Activated T-cell treated with anti-CD3 and anti-CD28 coated beads for 4 hours (primary cell): Measurements from ENCODE around the gene UBXN11.
A peak's percentile ranks its signal among the peaks of the same experiment; 100 is the strongest.

ENCODE experiments used
- DNase-seq: peaks from one replicate; pipeline ENCODE4 v3.0.0-alpha.2; 2020

Gene UBXN11

GRCh38 chr1:26283871-26284596 lies 22.4 kb downstream of the UBXN11 start:
- DNase-seq = no peak

GRCh38 chr1:26283279-26283853 lies 23.1 kb downstream of the UBXN11 start:
- no peak for DNase-seq

DNA sequence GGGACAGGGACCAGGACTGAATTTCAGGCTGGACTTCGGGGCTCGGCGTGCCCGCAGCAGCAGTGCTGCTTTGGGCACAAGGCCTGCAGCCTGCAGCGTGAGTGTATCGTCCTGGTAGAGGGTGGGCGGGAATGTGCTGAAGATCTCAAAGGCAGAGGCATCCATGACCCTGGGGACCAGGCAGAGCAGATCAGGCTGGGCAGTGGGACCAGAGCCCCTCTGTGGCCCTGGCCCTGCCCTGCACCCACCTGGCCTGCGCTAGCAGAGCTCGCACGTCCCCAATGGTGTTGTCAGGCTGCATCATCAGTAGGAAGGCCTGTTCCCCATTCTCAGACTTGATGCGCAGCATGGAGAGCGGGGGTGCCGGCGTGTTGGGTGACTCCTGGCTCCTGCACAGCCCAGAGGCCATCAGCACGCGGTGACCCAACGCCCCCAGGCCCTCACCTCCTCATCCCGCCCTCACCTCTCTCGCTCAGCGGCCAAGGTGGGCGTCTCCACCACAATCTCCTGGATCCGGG lies 24.0 kb downstream of the UBXN11 start:
- DNase-seq = no peak

DNA sequence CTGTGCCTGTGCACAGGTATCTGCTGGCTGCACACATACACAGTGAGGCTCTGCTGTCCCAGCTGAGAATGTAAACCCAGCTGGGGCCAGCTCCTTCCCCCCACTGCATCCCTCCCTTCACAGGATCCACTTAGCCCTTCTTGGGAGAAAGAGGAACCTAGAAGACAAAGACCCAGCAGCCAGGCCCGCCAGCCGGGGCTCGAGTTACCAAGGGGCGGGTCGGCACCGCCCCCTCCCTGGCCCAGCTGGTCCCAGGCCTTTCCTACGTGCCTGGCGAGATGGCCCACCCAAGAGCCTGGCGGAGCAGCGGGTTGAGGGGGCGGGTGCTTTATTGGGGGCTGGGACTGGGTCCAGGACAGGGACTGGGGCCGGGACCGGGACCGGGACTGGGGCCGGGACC lies 24.5 kb downstream of the UBXN11 start:
- no peak for DNase-seq

GRCh38 chr1:26281091-26281958 lies 25.1 kb downstream of the UBXN11 start:
- DNase-seq = no peak

- no peak for DNase-seq
These were observed 25.9 kb downstream of the UBXN11 start for GRCh38 chr1:26280333-26281042.

- peak; percentile 70 for DNase-seq
These were observed 26.7 kb downstream of the UBXN11 start, which contains the start of gene SH3BGRL3 for GRCh38 chr1:26279456-26280332. Gene SH3BGRL3, plus strand, starts transcription at chr1:26280086. Its CDS starts 70 bp downstream, at chr1:26280156.

GRCh38 chr1:26278724-26279455 lies 27.5 kb downstream of the UBXN11 start:
- no peak for DNase-seq

DNA sequence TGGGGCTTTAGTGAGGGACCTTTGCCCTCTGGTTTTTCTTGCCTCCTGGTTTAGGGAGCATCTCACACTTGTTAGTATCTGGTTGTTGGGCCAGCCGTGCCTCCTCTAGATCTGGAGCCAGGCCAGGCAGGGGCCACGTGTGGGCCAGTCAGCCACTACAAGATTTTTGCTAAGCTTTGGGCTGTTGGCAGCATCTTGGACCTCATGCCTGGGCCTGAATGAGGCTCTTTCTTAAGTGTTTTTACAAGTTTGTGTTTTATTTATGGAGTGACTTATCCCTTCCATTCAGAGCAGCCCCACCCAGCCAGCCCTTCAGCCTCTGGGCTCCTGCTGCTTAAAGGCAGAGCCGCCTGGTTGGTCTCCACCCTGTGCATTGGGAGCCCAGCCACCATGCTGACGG lies 28.1 kb downstream of the UBXN11 start:
- no peak for DNase-seq

DNA sequence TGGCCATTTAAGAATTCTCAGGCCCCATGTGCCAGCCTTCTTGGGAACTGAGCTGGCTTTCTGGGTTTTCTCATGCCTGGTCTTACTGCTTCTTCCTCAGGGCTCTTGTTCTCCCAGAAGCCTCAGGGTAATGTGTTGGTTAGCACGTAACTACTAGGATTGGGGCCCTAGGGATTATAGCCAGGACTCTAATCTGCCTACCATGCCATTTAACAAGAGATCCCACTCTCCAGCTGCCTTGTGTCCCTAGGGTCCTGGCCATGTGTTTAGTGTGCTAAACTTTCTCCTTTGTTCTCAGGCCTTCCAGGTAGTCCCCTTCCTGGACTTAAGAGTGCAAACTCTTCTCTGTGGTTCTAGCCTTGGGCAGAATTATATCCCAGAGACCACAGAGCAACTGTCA lies 28.7 kb downstream of the UBXN11 start:
- DNase-seq = no peak

DNA sequence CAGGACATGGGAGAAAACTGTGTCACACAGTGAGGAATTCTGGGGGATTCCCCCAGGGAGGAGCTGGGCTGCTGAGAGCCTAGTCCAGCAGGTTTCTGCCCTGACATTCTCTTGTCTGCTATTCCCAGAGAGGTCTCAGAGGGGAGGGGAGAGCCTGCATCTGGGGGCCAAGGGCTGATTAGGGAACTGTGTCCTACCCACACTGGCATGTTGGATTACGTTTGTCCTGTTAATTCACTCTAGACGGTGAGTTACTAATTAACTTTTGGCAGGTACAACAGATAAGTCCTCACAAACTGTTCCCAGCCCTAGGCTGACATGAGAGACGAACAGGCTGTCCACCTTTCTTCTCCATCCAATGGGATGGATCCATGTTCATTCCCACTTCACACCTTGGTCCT lies 29.2 kb downstream of the UBXN11 start:
- no peak for DNase-seq

GRCh38 chr1:26276432-26276838 lies 30.0 kb downstream of the UBXN11 start:
- no peak for DNase-seq

DNA sequence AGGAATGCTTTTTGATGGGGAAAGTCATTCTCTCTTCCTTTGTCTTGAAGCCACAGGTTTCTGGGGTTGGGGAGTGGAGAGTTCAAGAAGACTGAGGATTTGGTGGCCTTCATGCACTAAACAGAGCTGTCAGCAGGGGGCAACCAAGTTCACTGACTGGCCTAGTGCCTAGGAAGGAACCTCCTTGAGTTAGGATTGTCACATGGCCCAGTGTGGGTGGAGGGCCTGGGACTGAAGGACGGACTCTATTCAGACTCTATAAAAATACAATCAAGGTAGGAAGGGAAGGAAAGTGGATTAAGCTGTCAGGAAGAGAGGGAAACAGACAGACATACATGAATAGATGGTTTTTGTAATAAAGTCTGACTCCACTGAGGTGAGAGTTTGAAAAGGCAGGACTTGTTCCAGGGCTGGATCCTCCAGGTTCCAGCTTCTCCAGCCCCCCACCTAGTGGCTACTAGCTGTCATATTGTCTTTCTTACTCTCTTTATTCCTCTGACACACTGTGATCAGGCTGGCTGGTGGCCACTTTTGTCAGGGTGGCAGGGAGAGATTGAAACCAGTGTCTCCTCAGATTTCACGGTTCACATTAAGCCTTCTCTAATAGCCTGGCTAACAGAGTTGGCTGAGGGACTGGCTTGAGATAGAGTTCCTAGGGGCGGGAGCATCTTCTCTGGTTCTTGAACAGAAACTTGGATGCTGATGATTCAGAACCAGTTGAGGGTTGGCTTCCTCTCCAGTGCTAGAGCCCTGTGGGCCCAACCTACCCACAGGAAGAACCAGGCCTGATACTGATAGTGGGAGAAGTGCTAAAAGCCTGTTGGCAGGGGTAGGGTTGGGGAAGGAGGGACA lies 30.6 kb downstream of the UBXN11 start:
- peak; percentile 74 for DNase-seq

GRCh38 chr1:26274801-26275425 lies 31.5 kb downstream of the UBXN11 start:
- DNase-seq = no peak

GRCh38 chr1:26269198-26269550 lies 37.3 kb downstream of the UBXN11 start:
- no peak for DNase-seq

DNA sequence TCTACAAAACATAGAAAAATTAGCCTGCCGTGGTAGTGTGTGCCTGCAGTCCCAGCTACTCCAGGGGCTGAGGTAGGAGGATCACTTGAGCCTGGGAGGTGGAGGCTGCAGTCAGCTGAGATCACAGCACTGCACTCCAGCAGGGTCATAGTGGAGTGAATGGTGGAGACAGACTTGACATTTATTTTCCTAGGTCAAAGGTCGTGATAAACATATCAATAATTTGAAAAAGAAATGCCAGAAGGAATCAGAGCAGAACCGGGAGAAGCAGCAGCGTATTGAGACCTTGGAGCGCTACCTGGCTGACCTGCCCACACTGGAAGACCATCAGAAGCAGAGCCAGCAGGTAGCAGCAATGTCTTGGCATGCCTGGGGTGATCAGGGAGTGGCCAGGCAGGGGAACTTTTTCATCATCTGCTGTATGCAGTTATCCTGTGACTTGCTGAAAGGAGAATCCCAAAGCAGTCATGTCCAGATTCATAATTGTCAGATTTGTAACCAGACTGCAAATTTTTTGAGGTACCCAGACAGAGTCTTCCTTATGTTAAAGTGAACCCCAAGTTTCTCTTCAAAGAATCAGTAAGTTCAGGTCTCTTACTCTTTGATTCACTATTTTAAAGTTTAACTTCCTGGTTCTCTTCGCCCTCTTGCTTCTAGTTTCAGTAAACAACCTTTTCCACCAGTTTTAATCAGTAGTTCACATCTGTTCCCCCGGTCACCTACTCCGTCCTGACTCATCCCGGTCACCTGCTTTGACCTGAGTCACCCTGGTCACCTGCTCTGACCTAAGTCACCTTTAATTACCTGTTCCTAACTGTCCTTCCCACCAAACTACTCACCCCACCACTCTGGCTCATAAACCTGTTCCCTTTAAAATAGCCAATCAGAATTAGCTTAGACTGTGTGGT lies 37.9 kb downstream of the UBXN11 start:
- no peak for DNase-seq

- DNase-seq = no peak
These were observed 41.0 kb downstream of the UBXN11 start for GRCh38 chr1:26265405-26265804.

GRCh38 chr1:26263212-26263611 lies 43.2 kb downstream of the UBXN11 start:
- DNase-seq = no peak

GRCh38 chr1:26259578-26259977 lies 46.9 kb downstream of the UBXN11 start:
- no peak for DNase-seq
